Liver (tissue), 9 donors: ENCODE data around the gene CSF1. TPM values are rescaled to one million over a fixed set of nuclear protein-coding genes. Genes with fewer than 3 reads are reported as not detected.
A peak's percentile ranks its signal among the peaks of the same experiment; 100 is the strongest.

Experiments
- DNase-seq: peaks from one replicate; pipeline ENCODE4 v3.0.0-alpha.2; 2017; ENCODE audit warnings: low spot score
- H3K27ac ChIP-seq, 2 donors: one replicate each; pipeline ENCODE4 v1.7.0; 2013; ENCODE audit warnings: inconsistent platforms in 2 of 2, low read length in 2 of 2, control low read depth in 1 of 2, low read depth in 1 of 2, mild to moderate bottlenecking in 1 of 2
- H3K27me3 ChIP-seq, 4 donors: one replicate each; pipeline versions ENCODE4 v1.6.1 to v1.7.0; 2013; ENCODE audit warnings: low read length in 3 of 4, inconsistent platforms in 1 of 4, mild to moderate bottlenecking in 1 of 4, moderate library complexity in 1 of 4; ENCODE audit not compliant: control insufficient read depth in 4 of 4, insufficient read depth in 4 of 4
- H3K36me3 ChIP-seq, 4 donors: one replicate each; pipeline versions ENCODE4 v1.6.1 to v1.7.0; 2013; ENCODE audit warnings: low read length in 3 of 4, mild to moderate bottlenecking in 3 of 4, low read depth in 1 of 4, moderate library complexity in 1 of 4; ENCODE audit not compliant: control insufficient read depth in 4 of 4, insufficient read depth in 3 of 4
- H3K4me1 ChIP-seq, 4 donors: one replicate each; pipeline versions ENCODE4 v1.6.1 to v1.7.0; 2013; ENCODE audit warnings: low read length in 3 of 4, mild to moderate bottlenecking in 3 of 4, moderate library complexity in 1 of 4; ENCODE audit not compliant: control insufficient read depth in 4 of 4, insufficient read depth in 4 of 4
- H3K4me3 ChIP-seq, 3 donors: one replicate each; pipeline versions ENCODE4 v1.6.1 to v1.7.0; 2013; ENCODE audit warnings: low read length in 3 of 3, control low read depth in 1 of 3, low read depth in 1 of 3, mild to moderate bottlenecking in 1 of 3
- H3K9ac ChIP-seq, 2 donors: one replicate each; pipeline ENCODE4 v1.7.0; 2013; ENCODE audit warnings: low read length in 2 of 2, mild to moderate bottlenecking in 2 of 2, moderate library complexity in 2 of 2, control low read depth in 1 of 2, low read depth in 1 of 2
- H3K9me3 ChIP-seq, 4 donors: one replicate each; pipeline versions ENCODE4 v1.6.1 to v1.7.0; 2013; ENCODE audit warnings: low read length in 3 of 4; ENCODE audit not compliant: control insufficient read depth in 4 of 4
- EGR1 ChIP-seq, 2 donors: IDR thresholded peaks; 2 replicates each; pipeline ENCODE4 v1.6.1; 2016 to 2018; ENCODE audit warnings: antibody characterized with exemption in 2 of 2, low read depth in 2 of 2
- FOXA2 ChIP-seq: IDR thresholded peaks from 2 replicates; pipeline ENCODE4 v1.6.1; 2016; ENCODE audit warnings: antibody characterized with exemption
- JUND ChIP-seq, 2 donors: IDR thresholded peaks; 2 replicates each; pipeline ENCODE4 v1.6.1; 2016; ENCODE audit warnings: antibody characterized with exemption in 2 of 2
- RAD21 ChIP-seq, 2 donors: IDR thresholded peaks; 2 replicates each; pipeline ENCODE4 v1.6.1; 2016; ENCODE audit warnings: antibody characterized with exemption in 2 of 2, mild to moderate bottlenecking in 2 of 2
- REST ChIP-seq: IDR thresholded peaks from 2 replicates; pipeline ENCODE4 v1.6.1; 2016; ENCODE audit warnings: antibody characterized with exemption, mild to moderate bottlenecking
- SP1 ChIP-seq: IDR thresholded peaks from 2 replicates; pipeline ENCODE4 v1.6.1; 2018; ENCODE audit warnings: antibody characterized with exemption, mild to moderate bottlenecking
- TAF1 ChIP-seq: conservative IDR thresholded peaks from 2 replicates; pipeline ENCODE4 v1.6.1; 2016; ENCODE audit warnings: antibody characterized with exemption, mild to moderate bottlenecking
- YY1 ChIP-seq: IDR thresholded peaks from 2 replicates; pipeline ENCODE4 v1.6.1; 2016; ENCODE audit warnings: antibody characterized with exemption, mild to moderate bottlenecking
- WGBS: extraction: QIAGEN DNeasy Blood & Tissue Kit; methylation state at CpG from one replicate; pipeline ENCODE4 v1.1.7; 2013; 5-methylcytosine and 5-hydroxymethylcytosine counted together
- polyA plus RNA-seq, 2 donors: library from polyadenylated mRNA; stranded (reverse) in 1 of 2; unstranded in 1 of 2; fragments of 200-250 nt in 1 of 2; fragments of >200 nt in 1 of 2; fragmentation: Nextera tagmentation in 1 of 2; extraction: Ambion mirVana in 1 of 2; gene quantifications; one replicate each; pipeline versions ENCODE4 v1.2.1 to v1.2.3, GENCODE V29; 2013 to 2015
- total RNA-seq, 2 donors: library from RNA; depleted of rRNA; stranded (reverse); fragments of >200 nt; gene quantifications; one replicate each; pipeline ENCODE4 v1.2.3, GENCODE V29; 2014
- TF ChIP-seq, protein P1 (sequence below): IDR thresholded peaks from 2 replicates; pipeline ENCODE4 v1.6.1; 2016; ENCODE audit warnings: antibody characterized with exemption
- donor health status: healthy.
- donor health status: healthy.
- donor health status: healthy.
- donor health status: healthy.
- donor health status: healthy.

Gene CSF1
- total and polyA plus RNA-seq, 4 donors = 6.3 to 15.2 (median 11.3) TPM

GRCh38 chr1:109912214-109912861 lies 1.7 kb downstream of the CSF1 start:
- Histone ChIP-seq H3K27me3 (no peaks in the 10 kb centered on the region), H3K9me3 (no peaks in the 10 kb centered on the region), H3K4me1 (peaks cover 4 to 34% (median 19%) of the 10 kb centered on the region in 4 donors), H3K4me3 (peak overlapping the region; percentile 36 to 81 (median 79)), H3K27ac (peak overlapping the region; percentile 28 to 50), H3K36me3 (peaks cover under 1 to 20% (median 16%) of the 10 kb centered on the region in 4 donors), H3K9ac (peak overlapping the region; percentile 16 to 31)
- DNase-seq = no peak
- WGBS = 56% methylated on average over 4 of the region's 4 CpGs
- TF ChIP-seq, protein P1, sequence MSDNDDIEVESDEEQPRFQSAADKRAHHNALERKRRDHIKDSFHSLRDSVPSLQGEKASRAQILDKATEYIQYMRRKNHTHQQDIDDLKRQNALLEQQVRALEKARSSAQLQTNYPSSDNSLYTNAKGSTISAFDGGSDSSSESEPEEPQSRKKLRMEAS = no peak
- TF ChIP-seq EGR1 (IDR thresholded peaks at IDR 0.05; ENCODE audit: low read depth in 2 of 2) (no peak), JUND (IDR thresholded peaks at IDR 0.05) (no peak)

DNA sequence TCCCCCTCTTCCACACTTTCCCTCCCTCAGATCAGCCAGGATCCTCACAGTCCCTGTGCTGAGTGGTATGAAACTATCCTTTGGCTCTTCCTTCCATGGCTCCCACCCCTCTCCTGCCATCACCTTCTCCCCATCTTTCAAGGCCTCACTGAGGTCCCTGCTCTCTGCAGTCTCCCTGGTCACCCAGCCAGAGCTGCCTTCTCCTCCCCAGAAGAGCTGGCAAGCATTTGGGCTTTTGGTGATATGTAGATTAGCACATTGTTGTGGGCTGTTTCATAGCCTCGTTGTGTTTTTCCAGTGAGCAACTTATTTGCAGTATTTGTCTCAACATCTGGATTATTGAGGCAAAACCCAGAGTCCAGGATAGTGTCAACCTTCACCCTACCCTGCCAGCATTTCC lies 2.2 kb downstream of the CSF1 start:
- Histone ChIP-seq H3K4me1 (peaks cover 4 to 34% (median 19%) of the 10 kb centered on the region in 4 donors), H3K9ac (no peak overlapping the region), H3K4me3 (peak overlapping the region in 2 of 3 donors; percentile 79 to 81), H3K9me3 (no peaks in the 10 kb centered on the region), H3K27ac (peak overlapping the region; percentile 21 to 50), H3K36me3 (peaks cover 2 to 25% (median 20%) of the 10 kb centered on the region in 4 donors), H3K27me3 (no peaks in the 10 kb centered on the region)
- 43% methylated on average over 1 of the region's 1 CpG for WGBS
- TF ChIP-seq SP1 (no peak), EGR1 (IDR thresholded peaks at IDR 0.05; ENCODE audit: low read depth in 2 of 2) (no peak), TAF1 (no peak), YY1 (no peak), FOXA2 (no peak), REST (no peak)
- TF ChIP-seq, protein P1 = no peak
- DNase-seq = no peak

GRCh38 chr1:109913360-109913879 lies 2.8 kb downstream of the CSF1 start:
- Histone ChIP-seq H3K36me3 (peaks cover 4 to 29% (median 25%) of the 10 kb centered on the region in 4 donors), H3K4me1 (peaks cover 4 to 34% (median 19%) of the 10 kb centered on the region in 4 donors), H3K27ac (peak overlapping the region; percentile 19 to 21), H3K9me3 (no peaks in the 10 kb centered on the region), H3K4me3 (peak overlapping the region in 1 of 3 donors; percentile 79), H3K9ac (no peak overlapping the region), H3K27me3 (no peaks in the 10 kb centered on the region)
- WGBS = 62% methylated on average over 1 of the region's 1 CpG
- TF ChIP-seq RAD21 (IDR thresholded peaks at IDR 0.05) = no peak
- TF ChIP-seq FOXA2 = no peak
- no peak for DNase-seq
